Smooth muscle cell (in vitro differentiated cells): Measurements from ENCODE around the gene LEMD2. TPM values are rescaled to one million over a fixed set of nuclear protein-coding genes. Genes with fewer than 3 reads are reported as not detected.
A peak's percentile ranks its signal among the peaks of the same experiment; 100 is the strongest.

Experiments
- DNase-seq: peaks from one replicate; lab custom pipeline; 2025; ENCODE audit not compliant: unreplicated experiment; lab: John Stamatoyannopoulos, UW
- H2AFZ ChIP-seq: fragments of 200-600 bp; sonication (generic); 2 replicates; pipeline ENCODE4 v1.6.0; 2016; ENCODE audit warnings: antibody characterized with exemption, low read depth, mild to moderate bottlenecking
- H3F3A ChIP-seq: fragments of 200-600 bp; sonication (generic); 2 replicates; pipeline ENCODE4 v1.6.0; 2017; ENCODE audit warnings: antibody characterized with exemption, low read depth
- H3K27ac ChIP-seq: fragments of 200-600 bp; sonication (generic); 2 replicates; pipeline ENCODE4 v1.5.1; 2016; ENCODE audit warnings: low read depth, mild to moderate bottlenecking
- H3K27me3 ChIP-seq: fragments of 200-600 bp; sonication (generic); 2 replicates; pipeline ENCODE4 v1.6.1; 2016; ENCODE audit warnings: low read depth, mild to moderate bottlenecking
- H3K36me3 ChIP-seq: fragments of 200-600 bp; sonication (generic); 2 replicates; pipeline ENCODE4 v1.5.1; 2016; ENCODE audit warnings: low read depth
- H3K4me1 ChIP-seq: fragments of 200-600 bp; sonication (generic); 2 replicates; pipeline ENCODE4 v1.5.1; 2016; ENCODE audit warnings: low read depth
- H3K4me2 ChIP-seq: fragments of 200-600 bp; sonication (generic); 2 replicates; pipeline ENCODE4 v1.6.0; 2016; ENCODE audit warnings: mild to moderate bottlenecking
- H3K4me3 ChIP-seq: fragments of 200-600 bp; sonication (generic); 2 replicates; pipeline ENCODE4 v1.5.1; 2016; ENCODE audit warnings: mild to moderate bottlenecking
- H3K79me2 ChIP-seq: fragments of 200-600 bp; sonication (generic); 2 replicates; pipeline ENCODE4 v1.6.0; 2016; ENCODE audit warnings: low read depth, mild to moderate bottlenecking
- H3K9ac ChIP-seq: fragments of 200-600 bp; sonication (generic); 2 replicates; pipeline ENCODE4 v1.6.0; 2016; ENCODE audit warnings: low read depth
- H3K9me3 ChIP-seq: fragments of 200-600 bp; sonication (generic); replicated peaks from 2 replicates; pipeline ENCODE4 v1.5.1; 2016; ENCODE audit warnings: low read depth
- H4K20me1 ChIP-seq: fragments of 200-600 bp; sonication (generic); 2 replicates; pipeline ENCODE4 v1.6.0; 2016; ENCODE audit warnings: low read depth
- WGBS: methylation state at CpG from one replicate; pipeline ENCODE4 v1.1.7; 2016; ENCODE audit warnings: low lambda C conversion rate; 5-methylcytosine and 5-hydroxymethylcytosine counted together
- polyA plus RNA-seq: library from polyadenylated mRNA; unstranded; fragments of >200 nt; fragmentation: Nextera tagmentation; extraction: Ambion mirVana; gene quantifications from 2 replicates; pipeline ENCODE4 v1.2.1, GENCODE V29; 2016
- total RNA-seq: library from RNA; depleted of rRNA; stranded (reverse); fragments of >200 nt; gene quantifications from 2 replicates; pipeline ENCODE4 v1.2.3, GENCODE V29; 2014
- TF ChIP-seq, protein P1 (sequence below): fragments of 200-600 bp; sonication (generic); IDR thresholded peaks from 2 replicates; pipeline ENCODE4 v1.5.1; 2017; ENCODE audit warnings: borderline replicate concordance, mild to moderate bottlenecking, antibody characterized with exemption; ENCODE audit not compliant: insufficient read depth, poor library complexity, severe bottlenecking

Gene LEMD2
- total and polyA plus RNA-seq, 2 experiments from 2014 or later, result 48.8 to 87.3 TPM

DNA sequence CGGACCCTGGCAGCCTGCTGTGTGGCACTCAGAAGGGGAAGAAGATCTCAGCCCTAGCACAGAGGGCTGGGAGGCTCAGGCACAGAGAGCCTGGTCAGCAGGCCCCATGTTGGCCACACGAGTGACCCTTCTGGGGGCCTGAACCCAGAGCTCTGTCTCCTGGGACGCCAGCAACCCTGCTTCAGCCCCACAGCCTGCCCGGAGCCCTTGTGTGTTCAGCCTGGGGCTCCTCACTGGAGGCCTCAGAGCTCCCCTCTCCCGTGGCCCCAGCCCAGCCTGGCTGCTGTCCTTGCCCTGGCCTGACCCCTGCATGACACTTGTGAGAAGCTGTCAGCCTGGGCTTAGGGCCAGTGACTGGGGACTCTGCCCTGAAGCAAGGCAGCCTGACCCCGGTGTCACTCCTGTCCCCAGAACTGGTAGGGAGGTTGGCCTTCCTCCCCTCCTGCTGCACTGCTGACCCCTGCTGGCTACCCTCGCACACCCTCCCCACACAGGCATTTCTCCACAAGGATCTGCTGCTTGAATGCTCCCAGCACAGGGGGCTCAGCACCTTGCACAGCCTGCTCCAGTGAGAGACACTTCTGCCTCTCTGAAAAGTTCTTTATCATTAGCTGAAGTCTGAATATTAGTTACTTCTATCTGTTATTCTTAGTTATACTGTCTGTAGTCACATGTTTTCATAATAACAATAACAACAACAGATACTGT, 26.9 kb downstream of the LEMD2 start:
- no peak overlapping the region for H3K9ac ChIP-seq
- no peaks in the 10 kb centered on the region for H4K20me1 ChIP-seq
- H3K27ac ChIP-seq, result no peak overlapping the region
- no peak overlapping the region for H2AFZ ChIP-seq
- H3K79me2 ChIP-seq, result no peaks in the 10 kb centered on the region
- peaks cover 6% of the 10 kb centered on the region for H3K4me1 ChIP-seq
- TF ChIP-seq, protein P1, sequence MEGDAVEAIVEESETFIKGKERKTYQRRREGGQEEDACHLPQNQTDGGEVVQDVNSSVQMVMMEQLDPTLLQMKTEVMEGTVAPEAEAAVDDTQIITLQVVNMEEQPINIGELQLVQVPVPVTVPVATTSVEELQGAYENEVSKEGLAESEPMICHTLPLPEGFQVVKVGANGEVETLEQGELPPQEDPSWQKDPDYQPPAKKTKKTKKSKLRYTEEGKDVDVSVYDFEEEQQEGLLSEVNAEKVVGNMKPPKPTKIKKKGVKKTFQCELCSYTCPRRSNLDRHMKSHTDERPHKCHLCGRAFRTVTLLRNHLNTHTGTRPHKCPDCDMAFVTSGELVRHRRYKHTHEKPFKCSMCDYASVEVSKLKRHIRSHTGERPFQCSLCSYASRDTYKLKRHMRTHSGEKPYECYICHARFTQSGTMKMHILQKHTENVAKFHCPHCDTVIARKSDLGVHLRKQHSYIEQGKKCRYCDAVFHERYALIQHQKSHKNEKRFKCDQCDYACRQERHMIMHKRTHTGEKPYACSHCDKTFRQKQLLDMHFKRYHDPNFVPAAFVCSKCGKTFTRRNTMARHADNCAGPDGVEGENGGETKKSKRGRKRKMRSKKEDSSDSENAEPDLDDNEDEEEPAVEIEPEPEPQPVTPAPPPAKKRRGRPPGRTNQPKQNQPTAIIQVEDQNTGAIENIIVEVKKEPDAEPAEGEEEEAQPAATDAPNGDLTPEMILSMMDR, result peak; percentile 49
- H3K4me3 ChIP-seq, result no peak overlapping the region
- no peak overlapping the region for H3K4me2 ChIP-seq
- no peak for DNase-seq
- H3K27me3 ChIP-seq, result no peaks in the 10 kb centered on the region
- H3F3A ChIP-seq, result no peaks in the 10 kb centered on the region
- no peaks in the 10 kb centered on the region for H3K9me3 ChIP-seq
- 68% methylated on average over 7 of the region's 7 CpGs for WGBS
- no peaks in the 10 kb centered on the region for H3K36me3 ChIP-seq

DNA sequence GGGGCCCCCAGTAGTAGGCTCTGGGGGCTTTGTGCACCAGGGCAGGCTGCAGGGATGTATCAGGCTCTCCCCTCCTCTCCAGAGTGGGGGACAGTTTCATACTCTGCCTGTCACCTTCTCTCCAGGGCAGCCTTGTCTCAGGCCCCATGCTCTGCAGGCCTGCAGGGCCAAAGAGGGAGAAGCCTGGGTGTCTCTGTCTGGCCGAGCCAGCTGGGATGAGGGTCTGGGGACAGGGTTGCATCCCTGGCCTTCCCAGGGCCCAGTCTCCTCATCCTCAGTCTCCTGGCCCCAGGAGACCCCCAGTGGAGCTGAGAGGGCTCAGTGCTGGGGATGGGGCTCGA, 27.4 kb downstream of the LEMD2 start:
- Histone ChIP-seq H3K9me3 (no peaks in the 10 kb centered on the region), H3F3A (no peaks in the 10 kb centered on the region), H4K20me1 (no peaks in the 10 kb centered on the region), H3K79me2 (no peaks in the 10 kb centered on the region), H2AFZ (no peak overlapping the region), H3K36me3 (no peaks in the 10 kb centered on the region), H3K27ac (no peak overlapping the region), H3K9ac (no peak overlapping the region), H3K4me2 (no peak overlapping the region), H3K4me1 (peaks cover 6% of the 10 kb centered on the region), H3K27me3 (no peaks in the 10 kb centered on the region), H3K4me3 (no peak overlapping the region)
- 93% methylated on average over 2 of the region's 2 CpGs for WGBS
- DNase-seq, result no peak
- TF ChIP-seq, protein P1, result no peak

DNA sequence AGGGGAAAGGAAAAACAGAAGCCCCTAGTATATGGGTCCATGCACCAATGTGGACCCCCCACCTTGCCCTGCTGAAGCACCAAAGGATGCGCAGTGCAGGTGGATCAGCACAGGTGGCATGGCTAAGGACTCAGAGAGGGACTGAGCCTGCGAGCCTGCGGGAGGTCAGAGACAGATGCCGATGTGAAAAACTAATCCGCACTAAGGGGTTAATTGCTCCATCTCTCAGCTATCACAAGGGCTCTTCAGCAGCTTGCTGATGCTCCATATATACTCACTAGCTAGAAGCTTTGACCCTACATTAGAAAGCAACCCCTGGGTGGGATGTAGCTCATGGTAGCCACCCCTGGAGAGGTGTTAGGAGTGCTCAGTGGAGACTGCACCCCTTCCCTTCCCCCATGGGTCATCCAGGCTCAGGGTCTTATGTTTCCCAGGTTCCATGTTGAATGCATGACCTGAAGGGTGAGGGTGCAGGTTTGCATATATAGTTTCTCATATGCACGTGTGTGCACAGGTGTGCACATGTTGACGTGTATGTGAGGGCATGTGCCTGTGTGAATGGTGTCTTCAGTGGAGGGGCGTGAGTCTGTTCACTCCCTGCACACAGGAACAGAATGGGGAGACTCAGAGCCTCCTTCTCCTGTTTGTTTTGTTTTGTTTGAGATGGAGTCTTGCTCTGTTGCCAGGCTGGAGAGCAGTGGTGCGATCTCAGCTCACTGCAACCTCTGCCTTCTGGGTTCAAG, 28.9 kb downstream of the LEMD2 start:
- H3K27ac ChIP-seq, result no peak overlapping the region
- no peaks in the 10 kb centered on the region for H3F3A ChIP-seq
- no peak overlapping the region for H3K9ac ChIP-seq
- DNase-seq, result no peak
- H2AFZ ChIP-seq, result no peak overlapping the region
- H3K79me2 ChIP-seq, result no peaks in the 10 kb centered on the region
- peaks cover 13% of the 10 kb centered on the region for H3K4me1 ChIP-seq
- no peak overlapping the region for H3K4me2 ChIP-seq
- H3K27me3 ChIP-seq, result no peaks in the 10 kb centered on the region
- no peaks in the 10 kb centered on the region for H3K9me3 ChIP-seq
- TF ChIP-seq, protein P1, result no peak
- H4K20me1 ChIP-seq, result no peaks in the 10 kb centered on the region
- no peak overlapping the region for H3K4me3 ChIP-seq
- 90% methylated on average over 9 of the region's 9 CpGs for WGBS
- no peaks in the 10 kb centered on the region for H3K36me3 ChIP-seq

DNA sequence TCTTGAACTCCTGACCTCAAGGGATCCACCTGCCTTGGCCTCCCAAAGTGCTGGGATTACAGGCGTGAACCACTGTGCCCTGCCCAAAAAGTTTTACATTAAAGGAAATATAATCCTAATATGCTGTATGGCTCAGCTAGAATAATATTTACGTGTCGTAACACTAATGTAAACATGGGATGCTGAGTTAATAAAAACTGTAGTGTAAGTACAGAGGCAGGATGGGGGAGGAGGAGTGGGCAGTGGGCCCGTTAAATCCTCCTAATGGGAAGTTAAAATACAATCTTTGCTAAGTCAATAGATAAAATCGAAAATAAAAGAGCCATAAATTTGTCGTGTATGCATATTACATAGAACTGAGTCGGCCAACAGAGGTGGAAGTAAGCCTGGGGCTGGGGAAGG, 30.1 kb downstream of the LEMD2 start:
- Histone ChIP-seq H3K4me3 (no peak overlapping the region), H2AFZ (no peak overlapping the region), H3K27me3 (no peaks in the 10 kb centered on the region), H3K36me3 (no peaks in the 10 kb centered on the region), H3K4me2 (peak overlapping the region; percentile 36), H3F3A (no peaks in the 10 kb centered on the region), H3K4me1 (peaks cover 16% of the 10 kb centered on the region), H4K20me1 (no peaks in the 10 kb centered on the region), H3K9me3 (no peaks in the 10 kb centered on the region), H3K79me2 (no peaks in the 10 kb centered on the region), H3K27ac (no peak overlapping the region), H3K9ac (no peak overlapping the region)
- TF ChIP-seq, protein P1, result no peak
- no peak for DNase-seq
- WGBS, result 59% methylated on average over 7 of the region's 7 CpGs
